Subcutaneous abdominal adipose tissue (tissue), 5 donors: ENCODE measurements around the gene LDLR.
A peak's percentile ranks its signal among the peaks of the same experiment; 100 is the strongest.
"Not testable (repeated sequence)": the region's sequence is repeated elsewhere in the genome, so short reads cannot be mapped to it uniquely, and the experiment has no call there.

ENCODE experiments used
- H3K27ac ChIP-seq: one replicate; pipeline ENCODE4 v1.7.0; 2013; ENCODE audit warnings: low read depth, mild to moderate bottlenecking, inconsistent platforms, low read length, moderate library complexity
- H3K27me3 ChIP-seq, 5 donors: one replicate each; pipeline ENCODE4 v1.7.0; 2013; ENCODE audit warnings: low read length in 5 of 5, inconsistent platforms in 1 of 5; ENCODE audit not compliant: control insufficient read depth in 5 of 5, insufficient read depth in 4 of 5
- H3K36me3 ChIP-seq, 5 donors: one replicate each; pipeline ENCODE4 v1.7.0; 2013; ENCODE audit warnings: low read length in 5 of 5; ENCODE audit not compliant: control insufficient read depth in 5 of 5, insufficient read depth in 5 of 5
- H3K4me1 ChIP-seq, 5 donors: one replicate each; pipeline ENCODE4 v1.7.0; 2013; ENCODE audit warnings: low read length in 5 of 5, mild to moderate bottlenecking in 3 of 5, moderate library complexity in 1 of 5; ENCODE audit not compliant: control insufficient read depth in 5 of 5, insufficient read depth in 5 of 5
- H3K4me3 ChIP-seq, 5 donors: one replicate each; pipeline ENCODE4 v1.7.0; 2013; ENCODE audit warnings: low read length in 5 of 5, low read depth in 1 of 5
- H3K9ac ChIP-seq, 5 donors: one replicate each; pipeline ENCODE4 v1.7.0; 2013; ENCODE audit warnings: low read length in 5 of 5, mild to moderate bottlenecking in 4 of 5, moderate library complexity in 3 of 5
- H3K9me3 ChIP-seq, 5 donors: one replicate each; pipeline ENCODE4 v1.7.0; 2013; ENCODE audit warnings: low read length in 5 of 5; ENCODE audit not compliant: control insufficient read depth in 5 of 5
- donor health status: healthy.
- donor health status: healthy.
- donor health status: healthy.
- donor health status: healthy.
- donor health status: healthy.

LDLR gene

DNA sequence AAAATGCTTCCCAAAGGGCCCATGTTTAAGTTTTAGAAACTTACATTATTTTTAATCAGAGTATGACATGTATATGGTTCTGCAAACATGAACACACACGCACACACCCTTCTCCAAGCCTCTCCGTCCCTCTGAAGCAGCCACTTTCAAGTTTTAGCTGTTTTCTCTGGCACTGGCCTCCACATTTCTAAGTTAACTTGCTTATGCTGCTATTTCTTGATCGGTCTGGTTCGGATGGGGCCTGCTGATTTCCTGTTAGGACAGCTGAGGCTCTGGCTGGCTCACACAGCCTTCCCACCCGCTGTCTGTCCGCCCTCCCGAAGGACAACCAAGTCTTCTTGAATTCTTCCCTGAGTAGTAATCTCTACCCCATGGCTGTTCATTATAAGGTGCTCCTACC is 61.9 kb downstream of the LDLR start:
- Histone ChIP-seq H3K4me1 (peaks cover 5 to 35% (median 27%) of the 10 kb centered on the region in 5 donors), H3K9me3 (no peaks in the 10 kb centered on the region), H3K27me3 (no peaks in the 10 kb centered on the region), H3K36me3 (no peaks in the 10 kb centered on the region), H3K4me3 (no peak overlapping the region), H3K9ac (no peak overlapping the region), H3K27ac (no peak overlapping the region)

DNA sequence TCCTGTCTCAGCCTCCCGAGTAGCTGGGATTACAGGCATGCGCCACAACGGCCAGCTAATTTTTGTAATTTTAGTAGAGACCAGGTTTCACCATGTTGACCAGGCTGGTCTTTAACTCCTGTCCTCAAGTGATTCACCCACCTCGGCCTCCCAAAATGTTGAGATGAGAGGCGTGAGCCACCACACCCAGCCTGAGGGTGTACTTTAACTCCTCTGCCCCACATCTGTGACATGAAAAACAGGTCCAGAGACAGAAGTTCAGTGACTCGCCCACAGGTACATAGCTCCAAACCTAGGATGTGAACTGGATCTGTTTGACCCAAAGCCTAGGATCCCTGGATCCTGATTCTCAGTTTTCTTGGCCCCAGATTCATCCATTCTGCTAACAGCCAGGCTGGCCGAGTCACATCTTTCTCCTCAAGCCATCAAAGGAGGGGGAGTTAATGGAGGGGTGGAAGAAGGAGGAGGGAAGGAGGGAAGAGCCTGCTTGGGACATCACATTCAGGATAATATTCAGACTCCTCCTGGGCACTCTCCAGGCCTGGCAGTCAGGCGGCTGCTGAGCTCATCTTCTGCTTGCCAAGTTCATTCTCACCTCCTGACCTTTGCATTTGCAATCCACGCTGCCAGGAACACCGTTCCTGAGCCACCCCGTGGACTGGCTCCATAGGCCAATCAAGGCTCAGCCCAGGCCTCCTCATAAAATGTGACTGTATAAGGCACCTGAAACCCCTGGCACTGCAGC is 63.2 kb downstream of the LDLR start:
- peaks cover 5 to 42% (median 31%) of the 10 kb centered on the region in 5 donors for H3K4me1 ChIP-seq
- no peaks in the 10 kb centered on the region for H3K27me3 ChIP-seq
- no peak overlapping the region for H3K4me3 ChIP-seq
- peak overlapping the region in 1 of 5 donors; percentile 41 for H3K9ac ChIP-seq
- peak overlapping the region; percentile 67 for H3K27ac ChIP-seq
- no peaks in the 10 kb centered on the region for H3K36me3 ChIP-seq
- no peaks in the 10 kb centered on the region for H3K9me3 ChIP-seq

DNA sequence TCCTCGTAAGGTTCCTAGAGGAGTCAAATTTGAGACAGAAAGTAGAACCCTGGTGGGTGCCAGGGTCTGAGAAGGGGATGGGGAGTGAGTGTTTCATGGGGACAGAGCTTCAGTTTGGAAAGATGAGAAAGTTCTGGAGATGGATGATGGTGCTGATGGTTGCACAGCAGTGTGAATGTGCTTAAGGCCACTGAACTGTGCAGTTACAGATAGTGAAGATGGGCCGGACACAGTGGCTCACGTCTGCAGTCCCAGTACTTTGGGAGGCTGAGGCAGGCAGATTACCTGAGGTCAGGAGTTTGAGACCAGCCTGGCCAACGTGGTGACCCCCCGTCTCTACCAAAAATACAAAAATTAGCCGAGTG is 65.4 kb downstream of the LDLR start:
- Histone ChIP-seq H3K9ac (no peak overlapping the region), H3K36me3 (no peaks in the 10 kb centered on the region), H3K27ac (no peak overlapping the region), H3K4me1 (peaks cover 4 to 48% (median 40%) of the 10 kb centered on the region in 5 donors), H3K4me3 (no peak overlapping the region), H3K9me3 (no peaks in the 10 kb centered on the region), H3K27me3 (no peaks in the 10 kb centered on the region)

DNA sequence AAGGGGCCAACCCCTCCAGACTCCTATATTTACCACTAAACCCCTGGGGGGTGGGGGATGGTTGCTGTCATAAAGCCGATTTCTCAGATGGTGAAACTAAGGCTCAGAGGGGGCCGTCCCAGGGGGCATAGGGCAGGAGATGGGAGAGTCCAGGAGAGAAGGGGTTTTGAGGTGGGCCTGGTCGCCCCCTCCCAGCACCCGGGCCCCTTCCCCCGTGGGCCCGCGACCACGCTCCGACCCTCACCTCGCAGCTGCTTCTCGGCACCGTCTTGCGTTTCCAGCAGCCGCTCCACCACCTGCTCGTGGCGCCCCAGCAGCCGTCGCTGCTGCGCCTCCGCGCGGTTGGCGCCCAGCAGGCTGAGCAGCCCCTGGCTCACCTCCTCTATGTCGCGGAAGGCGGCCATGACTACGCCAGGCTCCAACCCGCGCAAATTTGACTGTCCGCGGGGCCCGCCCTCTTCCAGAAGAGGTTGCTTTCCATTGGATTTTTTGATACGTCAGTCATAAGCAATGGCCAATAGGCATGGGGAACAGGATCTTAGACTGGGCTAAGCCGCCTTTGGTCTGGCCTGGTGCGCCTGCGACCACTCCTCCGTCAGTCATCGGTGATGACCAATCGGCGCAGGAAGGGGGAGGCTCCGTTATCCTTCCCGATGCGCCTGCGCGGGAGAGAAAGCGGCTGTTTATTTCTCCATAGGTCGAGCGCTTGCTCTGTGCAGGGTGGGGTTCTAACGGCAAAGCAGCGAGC is 66.3 kb downstream of the LDLR start, which contains the start of gene SPC24:
SPC24 (minus strand) TSS at position 410 of the 748 bp plus-strand sequence; CDS start at position 404, 6 bp downstream.
- H3K4me1 ChIP-seq: peaks cover 5 to 54% (median 46%) of the 10 kb centered on the region in 5 donors
- no peaks in the 10 kb centered on the region for H3K9me3 ChIP-seq
- peak within 1 kb of the TSS; percentile 60 to 82 (median 68) for H3K4me3 ChIP-seq
- peak within 1 kb of the TSS; percentile 60 for H3K27ac ChIP-seq
- peak within 1 kb of the TSS in 3 of 5 donors; percentile 31 to 74 (median 49) for H3K9ac ChIP-seq
- H3K27me3 ChIP-seq: no peaks in the 10 kb centered on the region
- no peaks in the 10 kb centered on the region for H3K36me3 ChIP-seq

DNA sequence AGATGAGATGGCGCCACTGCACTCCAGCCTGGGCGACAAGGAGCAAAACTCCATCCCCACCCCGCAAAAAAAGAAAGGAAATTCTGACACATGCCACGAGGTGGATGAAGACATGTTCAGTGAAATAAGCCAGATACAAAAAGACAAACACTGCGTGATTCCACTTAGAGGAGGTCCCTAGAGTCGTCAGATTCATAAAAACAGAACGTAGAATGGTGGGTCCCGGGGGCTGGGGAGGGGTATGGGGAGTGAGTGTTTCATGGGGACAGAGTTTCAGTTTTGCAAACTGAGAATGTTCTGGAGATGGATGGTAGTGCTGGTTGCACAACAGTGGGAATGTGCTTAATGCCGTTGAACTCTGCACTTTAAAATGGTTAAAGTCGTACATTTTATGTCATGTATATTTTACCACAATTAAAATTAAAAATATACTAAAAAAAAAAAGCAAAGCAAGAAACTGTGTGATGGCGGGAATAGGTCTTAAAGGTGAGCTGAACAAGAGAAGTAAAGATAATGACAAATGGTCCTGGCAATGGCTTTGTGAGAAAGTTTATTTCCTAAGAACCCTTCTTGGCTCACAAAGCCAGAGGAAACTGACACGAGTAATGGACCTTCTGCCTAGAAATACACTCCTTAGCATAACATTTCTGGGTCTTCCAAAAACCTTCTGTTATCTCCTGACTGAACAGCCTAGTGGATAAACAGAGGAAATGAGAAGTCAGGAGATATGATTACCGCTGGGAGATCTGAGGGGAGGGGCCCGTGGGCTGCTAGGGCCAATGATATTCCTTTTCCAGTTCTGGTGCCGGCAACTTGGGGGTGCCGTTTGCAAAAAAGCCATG is 70.6 kb downstream of the LDLR start:
- no peaks in the 10 kb centered on the region for H3K9me3 ChIP-seq
- H3K4me3 ChIP-seq: no peak overlapping the region
- peaks cover 0 to 5% (median 0%) of the 10 kb centered on the region in 5 donors for H3K36me3 ChIP-seq
- no peak overlapping the region for H3K9ac ChIP-seq
- peaks cover 6 to 46% (median 42%) of the 10 kb centered on the region in 5 donors for H3K4me1 ChIP-seq
- peak overlapping the region; percentile 59 for H3K27ac ChIP-seq
- H3K27me3 ChIP-seq: no peaks in the 10 kb centered on the region

DNA sequence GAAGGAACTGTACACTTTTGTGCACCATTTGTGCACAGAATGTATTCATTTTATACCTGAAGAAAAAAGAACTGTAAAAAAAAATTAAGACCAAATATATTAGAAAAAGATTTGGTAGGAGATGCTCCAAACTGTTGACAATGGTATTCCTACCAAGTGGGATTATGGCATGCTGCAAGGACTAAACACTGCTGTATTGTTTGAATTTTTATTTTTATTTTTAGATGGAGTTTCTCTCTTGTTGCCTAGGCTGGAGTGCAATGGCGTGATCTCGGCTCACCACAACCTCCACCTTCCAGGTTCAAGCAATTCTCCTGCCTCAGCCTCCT is 71.1 kb downstream of the LDLR start:
- not testable (repeated sequence) for H3K4me3 ChIP-seq, H3K9me3 ChIP-seq, H3K9ac ChIP-seq, H3K27me3 ChIP-seq, H3K36me3 ChIP-seq
- Histone ChIP-seq H3K4me1 (peaks cover 8 to 47% (median 42%) of the 10 kb centered on the region in 5 donors), H3K27ac (peak overlapping the region; percentile 59)

DNA sequence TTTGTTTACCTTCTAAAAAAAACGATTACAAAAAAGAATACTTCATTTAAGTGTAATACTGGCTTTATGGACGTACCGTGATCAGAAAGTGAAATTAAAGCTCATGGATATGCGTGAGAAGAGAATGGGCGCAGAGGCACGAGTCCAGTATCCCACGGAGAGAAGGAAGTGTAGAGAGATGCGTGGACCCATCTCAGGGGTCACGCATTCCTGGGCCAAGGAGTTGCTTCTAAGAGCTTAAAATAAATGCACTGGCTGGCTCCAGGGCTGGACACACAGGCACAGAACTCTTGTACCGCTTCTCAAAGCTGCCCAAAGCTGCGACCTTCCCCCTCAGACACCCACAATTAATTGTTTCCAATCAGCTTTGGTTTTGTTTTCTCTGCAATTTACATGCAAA is 75.0 kb downstream of the LDLR start:
- Histone ChIP-seq H3K27me3 (no peaks in the 10 kb centered on the region), H3K36me3 (peaks cover 0 to 32% (median 28%) of the 10 kb centered on the region in 5 donors), H3K4me1 (peaks cover 17 to 42% (median 36%) of the 10 kb centered on the region in 5 donors), H3K4me3 (peak overlapping the region in 2 of 5 donors; percentile 23 to 50), H3K9ac (peak overlapping the region in 1 of 5 donors; percentile 52), H3K27ac (peak overlapping the region; percentile 94), H3K9me3 (no peaks in the 10 kb centered on the region)

DNA sequence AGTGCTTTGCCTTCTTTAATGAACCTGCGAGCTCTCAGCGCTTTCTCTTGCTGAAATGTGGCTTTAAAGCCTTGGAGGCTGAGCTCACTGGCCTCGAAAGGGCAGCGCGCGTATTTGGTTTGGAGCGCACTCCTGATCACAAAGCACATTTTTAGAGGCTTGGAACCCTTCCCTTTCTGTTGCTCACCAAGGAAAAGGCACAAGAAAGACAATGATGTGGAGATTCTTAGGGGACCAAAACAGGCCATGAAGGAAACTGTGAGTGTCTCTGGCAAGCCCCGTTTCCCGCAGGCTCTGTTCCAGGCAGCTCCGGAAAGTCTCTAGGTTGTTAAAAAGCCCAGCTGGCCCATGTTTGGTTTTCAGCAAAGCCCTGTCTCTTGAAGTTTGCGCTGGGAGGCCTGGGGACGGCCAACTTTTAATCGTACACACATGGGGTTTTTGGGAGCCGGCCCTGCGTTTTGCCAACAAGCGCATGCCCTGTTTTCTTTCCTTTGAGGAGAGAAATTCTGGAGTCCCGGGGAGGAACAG is 75.7 kb downstream of the LDLR start:
- no peaks in the 10 kb centered on the region for H3K9me3 ChIP-seq
- H3K27me3 ChIP-seq: no peaks in the 10 kb centered on the region
- peak overlapping the region in 2 of 5 donors; percentile 23 to 50 for H3K4me3 ChIP-seq
- H3K9ac ChIP-seq: peak overlapping the region in 4 of 5 donors; percentile 46 to 57 (median 53)
- peaks cover 0 to 39% (median 34%) of the 10 kb centered on the region in 5 donors for H3K36me3 ChIP-seq
- H3K27ac ChIP-seq: peak overlapping the region; percentile 94
- peaks cover 17 to 37% (median 33%) of the 10 kb centered on the region in 5 donors for H3K4me1 ChIP-seq

DNA sequence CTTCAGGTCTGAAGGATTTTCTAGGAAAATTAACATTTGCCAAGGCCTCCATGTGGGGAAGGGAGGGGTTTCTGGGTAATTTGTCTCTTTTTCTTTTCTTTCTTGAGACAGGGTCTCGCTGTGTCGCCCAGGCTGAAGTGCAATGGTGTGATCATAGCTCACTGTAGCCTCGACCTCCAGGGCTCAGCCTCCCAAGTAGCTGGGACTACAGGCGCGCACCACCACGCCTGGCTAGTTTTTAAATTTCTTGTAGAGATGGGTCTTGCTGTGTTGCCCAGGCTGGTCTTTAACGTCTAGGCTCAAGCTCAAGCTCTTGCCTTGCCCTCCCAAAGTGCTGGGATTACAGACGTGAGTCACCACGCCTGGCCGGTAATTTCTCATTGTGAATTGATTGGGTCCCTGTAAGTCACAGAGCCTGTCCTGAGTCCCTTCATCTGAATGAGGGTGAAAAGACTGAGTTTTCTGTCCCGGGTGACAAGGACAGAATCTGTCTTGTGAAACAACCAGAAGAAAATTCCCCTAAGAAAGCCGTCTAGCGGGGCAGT is 76.3 kb downstream of the LDLR start:
- H3K36me3 ChIP-seq: peaks cover 0 to 45% (median 40%) of the 10 kb centered on the region in 5 donors
- H3K4me3 ChIP-seq: no peak overlapping the region
- no peaks in the 10 kb centered on the region for H3K9me3 ChIP-seq
- no peaks in the 10 kb centered on the region for H3K27me3 ChIP-seq
- H3K4me1 ChIP-seq: peaks cover 16 to 37% (median 34%) of the 10 kb centered on the region in 5 donors
- H3K9ac ChIP-seq: peak overlapping the region in 3 of 5 donors; percentile 46 to 57 (median 52)
- peak overlapping the region; percentile 94 for H3K27ac ChIP-seq
